Measurements from ENCODE around the gene CENPP.

Gene CENPP

DNA sequence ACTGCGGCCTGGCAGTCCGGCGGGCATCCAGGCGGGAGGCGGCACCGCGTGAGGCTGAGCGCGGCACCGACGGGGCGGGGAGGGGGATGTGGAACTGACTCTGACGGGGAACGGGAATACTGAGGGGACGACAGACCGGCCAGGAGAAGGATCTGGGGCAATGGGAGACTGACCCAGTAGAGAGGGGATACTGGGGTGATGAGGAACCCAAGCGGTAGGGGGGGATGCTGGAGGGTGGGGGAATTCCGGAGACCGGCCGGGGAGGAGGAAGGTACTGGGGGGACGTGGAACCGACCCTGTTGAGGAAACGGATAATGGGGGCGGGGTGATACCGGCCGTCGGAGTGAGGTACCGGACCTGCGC lies 343.8 kb downstream of the CENPP start:
- TF ChIP-seq, protein P1, sequence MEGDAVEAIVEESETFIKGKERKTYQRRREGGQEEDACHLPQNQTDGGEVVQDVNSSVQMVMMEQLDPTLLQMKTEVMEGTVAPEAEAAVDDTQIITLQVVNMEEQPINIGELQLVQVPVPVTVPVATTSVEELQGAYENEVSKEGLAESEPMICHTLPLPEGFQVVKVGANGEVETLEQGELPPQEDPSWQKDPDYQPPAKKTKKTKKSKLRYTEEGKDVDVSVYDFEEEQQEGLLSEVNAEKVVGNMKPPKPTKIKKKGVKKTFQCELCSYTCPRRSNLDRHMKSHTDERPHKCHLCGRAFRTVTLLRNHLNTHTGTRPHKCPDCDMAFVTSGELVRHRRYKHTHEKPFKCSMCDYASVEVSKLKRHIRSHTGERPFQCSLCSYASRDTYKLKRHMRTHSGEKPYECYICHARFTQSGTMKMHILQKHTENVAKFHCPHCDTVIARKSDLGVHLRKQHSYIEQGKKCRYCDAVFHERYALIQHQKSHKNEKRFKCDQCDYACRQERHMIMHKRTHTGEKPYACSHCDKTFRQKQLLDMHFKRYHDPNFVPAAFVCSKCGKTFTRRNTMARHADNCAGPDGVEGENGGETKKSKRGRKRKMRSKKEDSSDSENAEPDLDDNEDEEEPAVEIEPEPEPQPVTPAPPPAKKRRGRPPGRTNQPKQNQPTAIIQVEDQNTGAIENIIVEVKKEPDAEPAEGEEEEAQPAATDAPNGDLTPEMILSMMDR (conservative IDR thresholded peaks at IDR 0.05) = no peak
- peak overlapping the region; percentile 80 for H3K27ac ChIP-seq

Measured in VCaP (cell line).